GM12878 (cell line): ENCODE data around the gene DLG2. TPM values are rescaled to one million over a fixed set of nuclear protein-coding genes. Genes with fewer than 3 reads are reported as not detected.

Experiments
- ATAC-seq: fragments of 200-7000 bp; cut with Tn5 transposase; 3 replicates; pipeline ENCODE4 v1.9.1; 2020; ENCODE audit warnings: mild to moderate bottlenecking, moderate library complexity
- BruUV-seq: library from RNA; stranded (reverse); fragments of 400-500 nt; replicated peaks from 2 replicates; lab custom pipeline; 2021; lab: Mats Ljungman, UMichigan
- CTCF ChIA-PET: fragments of 300-600 bp; sonication (Branson Sonifier 250); formaldehyde crosslinking; extraction: SDS; loops from one replicate; lab custom pipeline; 2021; ENCODE audit warnings: inconsistent platforms; lab: Yijun Ruan, JAX
- POLR2A ChIA-PET: fragments of 350-600 bp; formaldehyde crosslinking; extraction: SDS; loops from one replicate; lab custom pipeline; 2021; ENCODE audit warnings: inconsistent platforms; lab: Charles Lee
- RAD21 ChIA-PET: fragments of 300-600 bp; sonication (Branson Sonifier 250); formaldehyde crosslinking; loops from one replicate; lab custom pipeline; 2023; ENCODE audit warnings: antibody characterized with exemption; ENCODE audit not compliant: unreplicated experiment; lab: Charles Lee
- SMC1A ChIA-PET: fragments of 300-600 bp; sonication (Branson Sonifier 250); formaldehyde crosslinking; loops from one replicate; lab custom pipeline; 2023; ENCODE audit not compliant: unreplicated experiment, uncharacterized antibody; lab: Charles Lee
- DNase-seq: peaks from one replicate; pipeline ENCODE4 v3.0.0-alpha.2; 2011; ENCODE audit warnings: low read depth, low spot score
- FAIRE-seq: peaks from 3 replicates; lab custom pipeline; 2011; peaks lifted over from hg19 to GRCh38; lab: Jason Lieb, UNC
- H2AFZ ChIP-seq: 2 replicates; pipeline ENCODE4 v1.6.0; 2011; ENCODE audit warnings: low read depth, low read length, control low read depth; ENCODE audit not compliant: control insufficient read depth
- H3K27ac ChIP-seq: 2 replicates; pipeline ENCODE4 v1.5.1; 2011; ENCODE audit warnings: control low read depth; ENCODE audit not compliant: control insufficient read depth, insufficient read depth
- H3K27me3 ChIP-seq, 2 experiments: replicated peaks in 1 of 2; 2 replicates each; pipeline versions ENCODE4 v1.6.0 to v1.6.1; 2011; ENCODE audit warnings: low read length in 1 of 2; ENCODE audit not compliant: control insufficient read depth in 2 of 2, insufficient read depth in 2 of 2
- H3K36me3 ChIP-seq, 2 experiments: 2 replicates each; pipeline ENCODE4 v1.5.1; 2011; ENCODE audit warnings: low read length in 1 of 2; ENCODE audit not compliant: control insufficient read depth in 2 of 2, insufficient read depth in 2 of 2
- H3K4me1 ChIP-seq: 2 replicates; pipeline ENCODE4 v1.6.1; 2011; ENCODE audit warnings: mild to moderate bottlenecking, low read length, moderate library complexity, mixed read lengths; ENCODE audit not compliant: control insufficient read depth, insufficient read depth
- H3K4me2 ChIP-seq: 2 replicates; pipeline ENCODE4 v1.6.0; 2011; ENCODE audit warnings: control low read depth; ENCODE audit not compliant: control insufficient read depth, insufficient read depth
- H3K4me3 ChIP-seq: fragments of 200-600 bp; sonication (generic); 2 replicates; pipeline ENCODE4 v1.5.1; 2016
- H3K79me2 ChIP-seq: 2 replicates; pipeline ENCODE4 v1.6.0; 2011; ENCODE audit warnings: low read length; ENCODE audit not compliant: control insufficient read depth, insufficient read depth
- H3K9ac ChIP-seq: 2 replicates; pipeline ENCODE4 v1.8.0; 2011; ENCODE audit warnings: low read length, control low read depth, mixed read lengths; ENCODE audit not compliant: control insufficient read depth, insufficient read depth
- H3K9me3 ChIP-seq: replicated peaks from 3 replicates; pipeline ENCODE4 v1.5.1; 2011; ENCODE audit warnings: mild to moderate bottlenecking, low read length; ENCODE audit not compliant: control insufficient read depth, insufficient read depth
- H4K20me1 ChIP-seq: 2 replicates; pipeline ENCODE4 v1.6.0; 2011; ENCODE audit not compliant: control insufficient read depth, insufficient read depth
- ATF2 ChIP-seq: IDR thresholded peaks from 2 replicates; pipeline ENCODE4 v1.6.1; 2012; ENCODE audit warnings: low read length, inconsistent platforms
- BHLHE40 ChIP-seq, 2 experiments: fragments of 450-650 bp in 1 of 2; IDR thresholded peaks; 2 replicates each; pipeline ENCODE4 v1.6.1; 2011 to 2017; ENCODE audit warnings: low read depth in 2 of 2, borderline replicate concordance in 1 of 2, improper control_type of control experiment in 1 of 2, low read length in 1 of 2, mild to moderate bottlenecking in 1 of 2
- BRCA1 ChIP-seq: IDR thresholded peaks from 2 replicates; pipeline ENCODE4 v1.6.1; 2011; ENCODE audit warnings: low read depth, low read length, improper control_type of control experiment
- CBX3 ChIP-seq: fragments of 200-600 bp; sonication (generic); IDR thresholded peaks from 2 replicates; pipeline ENCODE4 v1.6.1; 2016; ENCODE audit warnings: low read depth, borderline replicate concordance
- ETV6 ChIP-seq, 2 experiments: fragments of 450-650 bp in 1 of 2; IDR thresholded peaks in 1 of 2; conservative IDR thresholded peaks in 1 of 2; 2 replicates each; pipeline ENCODE4 v1.6.1; 2014; ENCODE audit warnings: antibody characterized with exemption in 1 of 2, borderline replicate concordance in 1 of 2, low read depth in 1 of 2, mild to moderate bottlenecking in 1 of 2, moderate library complexity in 1 of 2
- FOXM1 ChIP-seq: IDR thresholded peaks from 2 replicates; pipeline ENCODE4 v1.6.1; 2012; ENCODE audit warnings: low read depth, mild to moderate bottlenecking, inconsistent platforms, low read length, moderate library complexity
- GABPA ChIP-seq: IDR thresholded peaks from 2 replicates; pipeline ENCODE4 v1.6.1; 2014; ENCODE audit warnings: antibody characterized with exemption, low read depth, mild to moderate bottlenecking, inconsistent platforms
- KDM1A ChIP-seq: fragments of 200-600 bp; sonication (generic); IDR thresholded peaks from 2 replicates; pipeline ENCODE4 v1.6.1; 2016; ENCODE audit warnings: borderline replicate concordance
- MTA3 ChIP-seq: IDR thresholded peaks from 2 replicates; pipeline ENCODE4 v1.6.1; 2012; ENCODE audit warnings: low read length, inconsistent platforms, borderline replicate concordance
- MYC ChIP-seq: IDR thresholded peaks from 2 replicates; pipeline ENCODE4 v1.6.1; 2011; ENCODE audit warnings: mild to moderate bottlenecking, low read length, moderate library complexity, inconsistent platforms; ENCODE audit not compliant: insufficient read depth, insufficient replicate concordance, insufficient read length, severe bottlenecking
- NFIC ChIP-seq: IDR thresholded peaks from 2 replicates; pipeline ENCODE4 v1.6.1; 2012; ENCODE audit warnings: low read depth, mild to moderate bottlenecking, inconsistent platforms, low read length, moderate library complexity
- NR2C1 ChIP-seq: fragments of 450-650 bp; IDR thresholded peaks from 2 replicates; pipeline ENCODE4 v1.6.1; 2017; ENCODE audit warnings: antibody characterized with exemption, mild to moderate bottlenecking, moderate library complexity
- RFX5 ChIP-seq: IDR thresholded peaks from 2 replicates; pipeline ENCODE4 v1.6.1; 2011; ENCODE audit warnings: low read depth, low read length, improper control_type of control experiment
- SMAD1 ChIP-seq: fragments of 450-650 bp; IDR thresholded peaks from 2 replicates; pipeline ENCODE4 v1.6.1; 2018; ENCODE audit warnings: mild to moderate bottlenecking, low read depth; ENCODE audit not compliant: partially characterized antibody
- STAT3 ChIP-seq: IDR thresholded peaks from 2 replicates; pipeline ENCODE4 v1.6.1; 2011; ENCODE audit warnings: low read depth, low read length, improper control_type of control experiment
- TBL1XR1 ChIP-seq: IDR thresholded peaks from 2 replicates; pipeline ENCODE4 v1.6.1; 2012; ENCODE audit warnings: low read depth, low read length, improper control_type of control experiment
- TCF12 ChIP-seq: IDR thresholded peaks from 2 replicates; pipeline ENCODE4 v1.6.1; 2011; ENCODE audit warnings: low read depth, mild to moderate bottlenecking, low read length
- WGBS: methylation state at CpG from one replicate; pipeline ENCODE4 v1.1.6; 2016; ENCODE audit warnings: low lambda C conversion rate; ENCODE audit not compliant: insufficient replicate concordance, insufficient coverage; ENCODE audit errors: missing lambda C conversion rate; 5-methylcytosine and 5-hydroxymethylcytosine counted together
- in situ Hi-C: fragments of 300-500 bp; cut with MboI; formaldehyde crosslinking; loops from 9 replicates; pipeline ENCODE4 v1.14.3; 2018; ENCODE audit warnings: mixed read lengths
- intact Hi-C: fragments of 100-400 bp; cut with micrococcal nuclease; formaldehyde crosslinking; loops from one replicate; pipeline ENCODE4 v1.14.2; 2022; ENCODE audit not compliant: unreplicated experiment
- polyA plus RNA-seq, 11 experiments: library from polyadenylated mRNA; depleted of rRNA in 4 of 11; unstranded in 6 of 11; stranded (reverse) in 5 of 11; fragments of >200 nt; fragmentation: Nextera tagmentation in 4 of 11; fragmentation: Illumina TruSeq in 1 of 11; extraction: Ambion mirVana in 4 of 11; extraction: Trizol in 1 of 11; gene quantifications; 1 replicate in 1 of 11; 2 replicates in 10 of 11; pipeline versions ENCODE4 v1.2.1 to v1.2.3, GENCODE V29; 2011 to 2016; ENCODE audit warnings: inconsistent platforms in 2 of 11, missing spikeins in 2 of 11, low read depth in 1 of 11
- total RNA-seq, 4 experiments: library from RNA; depleted of rRNA in 3 of 4; stranded (reverse); fragments of >200 nt in 3 of 4; fragmentation: Illumina TruSeq in 1 of 4; extraction: Trizol in 1 of 4; gene quantifications; 2 replicates each; pipeline versions ENCODE4 v1.2.1 to v1.2.3, GENCODE V29; 2013 to 2021
- TF ChIP-seq, protein P1 (sequence below): fragments of 450-650 bp; IDR thresholded peaks from 2 replicates; pipeline ENCODE4 v1.6.1; 2017; ENCODE audit warnings: mild to moderate bottlenecking, moderate library complexity

Gene DLG2
- total and polyA plus RNA-seq, 10 of the 15 experiments (the other 5 are each of a cell fraction or from before 2014, with no cell fraction given), result 0.09 to 0.98 (median 0.35) TPM

- TF ChIP-seq NFIC (no peak), KDM1A (no peak), BHLHE40 (IDR thresholded peaks at IDR 0.05; ENCODE audit: borderline replicate concordance in 1 of 2, low read depth in 2 of 2, low read length in 1 of 2) (no peak), RFX5 (no peak)
- TF ChIP-seq, all 136 proteins: peak for 0
These were observed 527.6 kb downstream of the DLG2 start (continued) for GRCh38 chr11:85099522-85099921.

GRCh38 chr11:85098996-85099395, 528.1 kb downstream of the DLG2 start:
- ATAC-seq (no peak), FAIRE-seq (no peak), DNase-seq (no peak)
- Histone ChIP-seq H4K20me1 (no peaks in the 10 kb centered on the region), H3K9me3 (no peaks in the 10 kb centered on the region), H3K9ac (no peak overlapping the region), H3K27me3 (peaks cover 0 to 2% of the 10 kb centered on the region in 2 experiments; a peak in 1 of 4 replicates), H3K36me3 (no peaks in the 10 kb centered on the region), H3K4me3 (no peak overlapping the region), H3K4me1 (no peaks in the 10 kb centered on the region), H3K27ac (no peak overlapping the region), H3K79me2 (no peaks in the 10 kb centered on the region), H2AFZ (no peak overlapping the region), H3K4me2 (no peak overlapping the region)
- in situ Hi-C loops, result no loop called here
- no TSS peak for BruUV-seq
- WGBS, result 38% methylated on average over 4 of the region's 4 CpGs
- intact Hi-C loops, result no loop called here
- POLR2A ChIA-PET, result no interaction called here
- SMC1A ChIA-PET, result interaction anchor here (0.7 to 1.4 kb wide), 5 partner anchors 8 to 437 kb away, joined by 3 to 6 read pairs (median 3); no protein-coding TSS in a partner anchor
- RAD21 ChIA-PET, result no interaction called here
- CTCF ChIA-PET, result no interaction called here
- TF ChIP-seq BRCA1 (no peak), TCF12 (no peak), ATF2 (no peak), CBX3 (no peak), ETV6 (conservative IDR thresholded peaks at IDR 0.05 in 1 of 2, IDR thresholded peaks at IDR 0.05 in 1 of 2; ENCODE audit: borderline replicate concordance in 1 of 2, low read depth in 1 of 2) (no peak), SMAD1 (no peak), TBL1XR1 (no peak), NR2C1 (no peak), FOXM1 (no peak), STAT3 (no peak), GABPA (no peak), MTA3 (no peak), MYC (no peak)
- TF ChIP-seq, protein P1, sequence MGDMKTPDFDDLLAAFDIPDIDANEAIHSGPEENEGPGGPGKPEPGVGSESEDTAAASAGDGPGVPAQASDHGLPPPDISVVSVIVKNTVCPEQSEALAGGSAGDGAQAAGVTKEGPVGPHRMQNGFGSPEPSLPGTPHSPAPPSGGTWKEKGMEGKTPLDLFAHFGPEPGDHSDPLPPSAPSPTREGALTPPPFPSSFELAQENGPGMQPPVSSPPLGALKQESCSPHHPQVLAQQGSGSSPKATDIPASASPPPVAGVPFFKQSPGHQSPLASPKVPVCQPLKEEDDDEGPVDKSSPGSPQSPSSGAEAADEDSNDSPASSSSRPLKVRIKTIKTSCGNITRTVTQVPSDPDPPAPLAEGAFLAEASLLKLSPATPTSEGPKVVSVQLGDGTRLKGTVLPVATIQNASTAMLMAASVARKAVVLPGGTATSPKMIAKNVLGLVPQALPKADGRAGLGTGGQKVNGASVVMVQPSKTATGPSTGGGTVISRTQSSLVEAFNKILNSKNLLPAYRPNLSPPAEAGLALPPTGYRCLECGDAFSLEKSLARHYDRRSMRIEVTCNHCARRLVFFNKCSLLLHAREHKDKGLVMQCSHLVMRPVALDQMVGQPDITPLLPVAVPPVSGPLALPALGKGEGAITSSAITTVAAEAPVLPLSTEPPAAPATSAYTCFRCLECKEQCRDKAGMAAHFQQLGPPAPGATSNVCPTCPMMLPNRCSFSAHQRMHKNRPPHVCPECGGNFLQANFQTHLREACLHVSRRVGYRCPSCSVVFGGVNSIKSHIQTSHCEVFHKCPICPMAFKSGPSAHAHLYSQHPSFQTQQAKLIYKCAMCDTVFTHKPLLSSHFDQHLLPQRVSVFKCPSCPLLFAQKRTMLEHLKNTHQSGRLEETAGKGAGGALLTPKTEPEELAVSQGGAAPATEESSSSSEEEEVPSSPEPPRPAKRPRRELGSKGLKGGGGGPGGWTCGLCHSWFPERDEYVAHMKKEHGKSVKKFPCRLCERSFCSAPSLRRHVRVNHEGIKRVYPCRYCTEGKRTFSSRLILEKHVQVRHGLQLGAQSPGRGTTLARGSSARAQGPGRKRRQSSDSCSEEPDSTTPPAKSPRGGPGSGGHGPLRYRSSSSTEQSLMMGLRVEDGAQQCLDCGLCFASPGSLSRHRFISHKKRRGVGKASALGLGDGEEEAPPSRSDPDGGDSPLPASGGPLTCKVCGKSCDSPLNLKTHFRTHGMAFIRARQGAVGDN, result no peak
